H1 (cell line): ENCODE measurements around the gene MYLK4. TPM values are rescaled to one million over a fixed set of nuclear protein-coding genes. Genes with fewer than 3 reads are reported as not detected.

ENCODE experiments used
- CTCF ChIA-PET: fragments of 300-600 bp; sonication (Branson Sonifier 250); formaldehyde crosslinking; loops from one replicate; lab custom pipeline; 2021; ENCODE audit not compliant: partially characterized antibody; lab: Charles Lee
- POLR2A ChIA-PET: fragments of 300-600 bp; sonication (Branson Sonifier 250); formaldehyde crosslinking; loops from one replicate; lab custom pipeline; 2021; ENCODE audit warnings: inconsistent platforms; ENCODE audit not compliant: partially characterized antibody; lab: Charles Lee
- DNase-seq, 2 experiments: peaks; one replicate each; pipeline versions ENCODE4 v3.0.0 to v3.0.0-alpha.2; 2010 to 2022; ENCODE audit warnings: low spot score in 2 of 2, low read depth in 1 of 2, mixed read lengths in 1 of 2
- FAIRE-seq: peaks from 2 replicates; lab custom pipeline; 2011; peaks lifted over from hg19 to GRCh38; lab: Jason Lieb, UNC
- H2AFZ ChIP-seq: 2 replicates; pipeline ENCODE4 v1.8.1; 2012; ENCODE audit warnings: low read length, inconsistent platforms
- H2AK5ac ChIP-seq: 2 replicates; pipeline ENCODE4 v1.6.1; 2013; ENCODE audit warnings: low read depth, low read length
- H2BK120ac ChIP-seq: replicated peaks from 2 replicates; pipeline ENCODE3; 2013; ENCODE audit warnings: low read depth, low read length, inconsistent platforms
- H2BK12ac ChIP-seq: 2 replicates; pipeline ENCODE4 v1.6.1; 2013; ENCODE audit warnings: low read depth, low read length
- H2BK15ac ChIP-seq: 2 replicates; pipeline ENCODE4 v1.6.1; 2013; ENCODE audit warnings: low read length
- H2BK20ac ChIP-seq: 2 replicates; pipeline ENCODE4 v1.6.1; 2013; ENCODE audit warnings: low read length
- H2BK5ac ChIP-seq: 2 replicates; pipeline ENCODE4 v1.6.1; 2013; ENCODE audit warnings: low read depth, low read length
- H3K14ac ChIP-seq: 2 replicates; pipeline ENCODE4 v1.6.1; 2013; ENCODE audit warnings: inconsistent platforms; ENCODE audit not compliant: insufficient read length
- H3K18ac ChIP-seq: 2 replicates; pipeline ENCODE4 v1.6.1; 2013; ENCODE audit warnings: low read length; ENCODE audit errors: extremely low read depth
- H3K23ac ChIP-seq: 2 replicates; pipeline ENCODE4 v1.6.1; 2013; ENCODE audit warnings: inconsistent platforms; ENCODE audit not compliant: insufficient read length
- H3K23me2 ChIP-seq: 2 replicates; pipeline ENCODE4 v1.6.1; 2013; ENCODE audit warnings: low read depth, low read length
- H3K27ac ChIP-seq: 2 replicates; pipeline ENCODE4 v1.6.1; 2011; ENCODE audit warnings: low read depth, low read length, inconsistent platforms
- H3K27me3 ChIP-seq, 4 experiments: replicated peaks in 1 of 4; 1 replicate in 1 of 4; 2 replicates in 3 of 4; pipeline versions ENCODE4 v1.6.1 to v1.8.1; 2011 to 2013; ENCODE audit warnings: low read length in 3 of 4, mild to moderate bottlenecking in 3 of 4, inconsistent platforms in 2 of 4, mixed read lengths in 2 of 4, moderate library complexity in 1 of 4; ENCODE audit not compliant: control insufficient read depth in 3 of 4, insufficient read depth in 3 of 4; ENCODE audit errors: extremely low read depth in 1 of 4
- H3K36me3 ChIP-seq, 4 experiments: 2 replicates each; pipeline versions ENCODE4 v1.6.1 to v1.8.1; 2011 to 2013; ENCODE audit warnings: mild to moderate bottlenecking in 4 of 4, low read length in 3 of 4, moderate library complexity in 2 of 4, control low read depth in 1 of 4, inconsistent platforms in 1 of 4; ENCODE audit not compliant: insufficient read depth in 4 of 4, control insufficient read depth in 2 of 4
- H3K4ac ChIP-seq: replicated peaks from 2 replicates; pipeline ENCODE3; 2013; ENCODE audit warnings: low read length, low read depth, mixed read lengths, inconsistent platforms; ENCODE audit not compliant: insufficient read length
- H3K4me1 ChIP-seq, 4 experiments: replicated peaks in 1 of 4; 1 replicate in 1 of 4; 2 replicates in 3 of 4; pipeline versions ENCODE4 v1.6.1 to v1.8.1; 2011 to 2013; ENCODE audit warnings: low read length in 3 of 4, inconsistent platforms in 2 of 4, mixed read lengths in 1 of 4; ENCODE audit not compliant: insufficient read depth in 4 of 4, control insufficient read depth in 3 of 4
- H3K4me2 ChIP-seq, 2 experiments: 2 replicates each; pipeline versions ENCODE4 v1.6.1 to v1.8.1; 2011 to 2013; ENCODE audit warnings: low read depth in 2 of 2, low read length in 2 of 2, control low read depth in 1 of 2, inconsistent platforms in 1 of 2, mild to moderate bottlenecking in 1 of 2; ENCODE audit not compliant: insufficient read depth in 1 of 2
- H3K4me3 ChIP-seq, 4 experiments: fragments of 200-600, 300-600 bp in 1 of 4; sonication (generic), shearing (Covaris generic), sonication (Bioruptor Twin) in 1 of 4; 2 replicates each; pipeline versions ENCODE4 v1.5.1 to v1.8.1; 2011 to 2016; ENCODE audit warnings: low read length in 4 of 4, low read depth in 3 of 4, control low read depth in 2 of 4, inconsistent platforms in 2 of 4, mild to moderate bottlenecking in 2 of 4, mixed read lengths in 1 of 4, moderate library complexity in 1 of 4; ENCODE audit not compliant: insufficient read depth in 2 of 4; ENCODE audit errors: extremely low read depth in 1 of 4
- H3K56ac ChIP-seq: replicated peaks from 2 replicates; pipeline ENCODE3; 2013; ENCODE audit warnings: low read depth, mild to moderate bottlenecking, mixed read lengths, low read length, inconsistent platforms; ENCODE audit not compliant: insufficient read length
- H3K79me1 ChIP-seq: 2 replicates; pipeline ENCODE4 v1.6.1; 2013; ENCODE audit warnings: low read depth, low read length, control low read depth
- H3K79me2 ChIP-seq, 2 experiments: 2 replicates each; pipeline versions ENCODE4 v1.6.1 to v1.8.1; 2012 to 2013; ENCODE audit warnings: low read length in 2 of 2, mild to moderate bottlenecking in 2 of 2, inconsistent platforms in 1 of 2; ENCODE audit not compliant: insufficient read depth in 2 of 2, control insufficient read depth in 1 of 2
- H3K9ac ChIP-seq, 4 experiments: replicated peaks in 1 of 4; 1 replicate in 1 of 4; 2 replicates in 3 of 4; pipeline versions ENCODE4 v1.6.1 to v1.8.1; 2011 to 2013; ENCODE audit warnings: low read depth in 3 of 4, low read length in 3 of 4, control low read depth in 2 of 4, mild to moderate bottlenecking in 2 of 4, moderate library complexity in 2 of 4, inconsistent platforms in 1 of 4; ENCODE audit errors: extremely low read depth in 1 of 4
- H3K9me3 ChIP-seq, 2 experiments: 2 replicates each; pipeline versions ENCODE4 v1.6.1 to v1.8.1; 2012 to 2013; ENCODE audit warnings: mild to moderate bottlenecking in 2 of 2, moderate library complexity in 2 of 2, control low read depth in 1 of 2, inconsistent platforms in 1 of 2, low read depth in 1 of 2, low read length in 1 of 2, mixed read lengths in 1 of 2; ENCODE audit not compliant: insufficient read depth in 2 of 2
- H4K20me1 ChIP-seq, 2 experiments: replicated peaks in 1 of 2; 2 replicates each; pipeline versions ENCODE3 to v1.8.1; 2011 to 2013; ENCODE audit warnings: inconsistent platforms in 2 of 2, low read length in 2 of 2, mild to moderate bottlenecking in 1 of 2; ENCODE audit not compliant: insufficient read depth in 2 of 2, control insufficient read depth in 1 of 2
- H4K5ac ChIP-seq: 2 replicates; pipeline ENCODE4 v1.6.1; 2013; ENCODE audit warnings: low read length, low read depth, mixed read lengths, inconsistent platforms; ENCODE audit not compliant: insufficient read length
- H4K8ac ChIP-seq: 2 replicates; pipeline ENCODE4 v1.8.0; 2013; ENCODE audit warnings: mild to moderate bottlenecking, moderate library complexity, low read length, inconsistent platforms; ENCODE audit not compliant: insufficient read depth; ENCODE audit errors: extremely low read depth
- H4K91ac ChIP-seq: replicated peaks from 2 replicates; pipeline ENCODE3; 2013; ENCODE audit warnings: low read length, mixed read lengths, inconsistent platforms; ENCODE audit not compliant: insufficient read length
- EZH2 ChIP-seq: fragments of 200-600 bp; sonication (generic); IDR thresholded peaks from 2 replicates; pipeline ENCODE4 v1.7.1; 2012; ENCODE audit warnings: low read depth, mild to moderate bottlenecking, moderate library complexity, low read length, inconsistent platforms; ENCODE audit not compliant: severe bottlenecking
- FOSL1 ChIP-seq: IDR thresholded peaks from 2 replicates; pipeline ENCODE4 v1.6.1; 2011; ENCODE audit warnings: mild to moderate bottlenecking, low read depth, low read length, moderate library complexity; ENCODE audit not compliant: insufficient read depth
- NRF1 ChIP-seq: IDR thresholded peaks from 2 replicates; pipeline ENCODE4 v1.6.1; 2011; ENCODE audit warnings: mild to moderate bottlenecking, low read depth, low read length, improper control_type of control experiment
- RAD21 ChIP-seq, 2 experiments: IDR thresholded peaks in 1 of 2; conservative IDR thresholded peaks in 1 of 2; 2 replicates each; pipeline ENCODE4 v1.6.1; 2011; ENCODE audit warnings: low read depth in 2 of 2, low read length in 2 of 2, improper control_type of control experiment in 1 of 2, inconsistent platforms in 1 of 2, mild to moderate bottlenecking in 1 of 2, moderate library complexity in 1 of 2
- RBBP5 ChIP-seq: IDR thresholded peaks from 2 replicates; pipeline ENCODE4 v1.7.1; 2012; ENCODE audit warnings: low read depth, mild to moderate bottlenecking, inconsistent platforms, low read length, moderate library complexity, borderline replicate concordance
- SAP30 ChIP-seq: fragments of 300-600 bp; sonication (generic); IDR thresholded peaks from 2 replicates; pipeline ENCODE4 v1.7.1; 2012; ENCODE audit warnings: low read length, moderate library complexity, mild to moderate bottlenecking, inconsistent platforms; ENCODE audit not compliant: insufficient read depth, insufficient replicate concordance
- TAF1 ChIP-seq: IDR thresholded peaks from 2 replicates; pipeline ENCODE4 v1.6.1; 2011; ENCODE audit warnings: mild to moderate bottlenecking, low read depth, low read length
- TCF12 ChIP-seq: IDR thresholded peaks from 2 replicates; pipeline ENCODE4 v1.6.1; 2011; ENCODE audit warnings: low read depth, mild to moderate bottlenecking, low read length
- TEAD4 ChIP-seq: IDR thresholded peaks from 2 replicates; pipeline ENCODE4 v1.6.1; 2012; ENCODE audit warnings: low read depth, low read length, inconsistent platforms, mixed read lengths
- YY1 ChIP-seq: IDR thresholded peaks from 2 replicates; pipeline ENCODE4 v1.6.1; 2011; ENCODE audit warnings: low read depth, mild to moderate bottlenecking, low read length
- ZNF274 ChIP-seq: IDR thresholded peaks from 2 replicates; pipeline ENCODE4 v1.7.0; 2012; ENCODE audit warnings: low read length, borderline replicate concordance; ENCODE audit errors: extremely low read depth
- WGBS, 2 experiments: shearing (Covaris generic) in 1 of 2; methylation state at CpG; one replicate each; pipeline versions ENCODE4 v1.1.6 to v1.1.7; 2013 to 2015; ENCODE audit warnings: low lambda C conversion rate in 2 of 2, mixed read lengths in 2 of 2, inconsistent platforms in 1 of 2, low coverage in 1 of 2, missing lambda C conversion rate in 1 of 2; ENCODE audit not compliant: insufficient replicate concordance in 2 of 2, insufficient coverage in 1 of 2, insufficient read length in 1 of 2; ENCODE audit errors: extremely low coverage in 1 of 2, missing lambda C conversion rate in 1 of 2; 5-methylcytosine and 5-hydroxymethylcytosine counted together
- polyA plus RNA-seq, 7 experiments: library from polyadenylated mRNA; depleted of rRNA in 3 of 7; stranded (reverse) in 5 of 7; unstranded in 2 of 7; fragments of >200 nt in 5 of 7; fragments of 200-250 nt in 2 of 7; gene quantifications; 1 replicate in 5 of 7; 2 replicates in 1 of 7; 4 replicates in 1 of 7; pipeline versions ENCODE4 v1.2.1 to v1.2.3, GENCODE V29; 2011 to 2013; ENCODE audit warnings: missing spikeins in 2 of 7, mixed read lengths in 2 of 7
- total RNA-seq: library from RNA; stranded (reverse); fragmentation: NEBNext Ultra II Directional; extraction: Animal tissue kit (Norgen Biotek cat#: 25700); gene quantifications from 2 replicates; pipeline ENCODE4 v1.2.1, GENCODE V29; 2021

Gene MYLK4
- total and polyA plus RNA-seq, 2 of the 8 experiments (the other 6 are each of a cell fraction or from before 2014, with no cell fraction given): 0.11 to 0.17 TPM

GRCh38 chr6:2635911-2636310 is 114.8 kb downstream of the MYLK4 start:
- H3K23me2 ChIP-seq: no peaks in the 10 kb centered on the region; the same call in 1 of the 2 replicates
- CTCF ChIA-PET: interaction anchor here (0.6 to 5.3 kb wide), 11 partner anchors 9 to 1039 kb away, joined by 3 to 31 read pairs (median 5); no protein-coding TSS in a partner anchor
- TF ChIP-seq TCF12 (no peak), TAF1 (no peak), TEAD4 (no peak), YY1 (no peak), FOSL1 (no peak), ZNF274 (no peak), RBBP5 (no peak), EZH2 (no peak), RAD21 (IDR thresholded peaks at IDR 0.05 in 1 of 2, conservative IDR thresholded peaks at IDR 0.05 in 1 of 2; ENCODE audit: low read depth in 2 of 2, low read length in 2 of 2) (no peak), SAP30 (no peak), NRF1 (no peak)

More at GRCh38 chr6:2635911-2636310, 114.8 kb downstream of the MYLK4 start:
- H3K27me3 ChIP-seq: peaks cover 0 to 11% (median 10%) of the 10 kb centered on the region in 4 experiments; a peak in 4 of 7 replicates
- peaks cover 0 to 14% (median 3%) of the 10 kb centered on the region in 4 experiments; a peak in 2 of 7 replicates for H3K4me1 ChIP-seq
- H3K79me2 ChIP-seq: no peaks in the 10 kb centered on the region
- no peak overlapping the region for H2BK15ac ChIP-seq
- no peak overlapping the region for H2BK5ac ChIP-seq
- H3K79me1 ChIP-seq: no peaks in the 10 kb centered on the region
- H3K23ac ChIP-seq: no peak overlapping the region
- no peak overlapping the region for H3K4ac ChIP-seq
- no peak overlapping the region for H3K27ac ChIP-seq
- H2AK5ac ChIP-seq: no peak overlapping the region
- no peak overlapping the region for H2BK20ac ChIP-seq
- no peak overlapping the region for H3K56ac ChIP-seq
- no peak overlapping the region for H3K9ac ChIP-seq
- H4K91ac ChIP-seq: no peak overlapping the region
- no peak overlapping the region for H4K5ac ChIP-seq
- no peak for FAIRE-seq
- POLR2A ChIA-PET: no interaction called here
- H3K36me3 ChIP-seq: no peaks in the 10 kb centered on the region
- H3K4me2 ChIP-seq: no peak overlapping the region
- H2AFZ ChIP-seq: no peak overlapping the region
- H4K20me1 ChIP-seq: no peaks in the 10 kb centered on the region
- WGBS, 2 experiments: 89% methylated on average over 12 of the region's 12 CpGs; no CpG with 5 or more reads in 1 of the 2 experiments
- no peak overlapping the region for H3K14ac ChIP-seq
- no peak for DNase-seq
- H3K18ac ChIP-seq: no peak overlapping the region
- H3K4me3 ChIP-seq: no peak overlapping the region
- H2BK120ac ChIP-seq: no peak overlapping the region
- H4K8ac ChIP-seq: no peak overlapping the region
- no peaks in the 10 kb centered on the region for H3K9me3 ChIP-seq
- H2BK12ac ChIP-seq: no peak overlapping the region
